Activated CD8-positive, alpha-beta T cell treated with anti-CD3 and anti-CD28 coated beads, Interleukin-2, amount 10 ng/mL, durations not matched to agents 7 days and 5 days (primary cell): ENCODE data around the gene ZNF485. TPM values are rescaled to one million over a fixed set of nuclear protein-coding genes. Genes with fewer than 3 reads are reported as not detected.
"Not testable (repeated sequence)": the region's sequence is repeated elsewhere in the genome, so short reads cannot be mapped to it uniquely, and the experiment has no call there.

ENCODE experiments used
- ATAC-seq: fragments of 150-1000 bp; cut with Tn5 transposase; one replicate; pipeline ENCODE4 v1.10.0; 2021; ENCODE audit warnings: moderate library complexity
- CTCF ChIA-PET: fragments of 350-600 bp; sonication (Branson Sonifier 250); formaldehyde crosslinking; loops from one replicate; lab custom pipeline; 2021; ENCODE audit warnings: antibody characterized with exemption; lab: Charles Lee
- POLR2A ChIA-PET: fragments of 350-600 bp; sonication (Branson Sonifier 250); formaldehyde crosslinking; loops from one replicate; lab custom pipeline; 2021; ENCODE audit warnings: antibody characterized with exemption; lab: Charles Lee
- DNase-seq: peaks from one replicate; pipeline ENCODE4 v3.0.0-alpha.2; 2020
- H3K27ac Mint-ChIP-seq: one replicate; pipeline ENCODE4 v1.8.0; 2021; ENCODE audit warnings: mild to moderate bottlenecking, mixed read lengths
- H3K27me3 Mint-ChIP-seq: one replicate; pipeline ENCODE4 v1.8.0; 2021; ENCODE audit warnings: low read depth, mixed read lengths
- H3K36me3 Mint-ChIP-seq: one replicate; pipeline ENCODE4 v1.8.0; 2021; ENCODE audit warnings: low read depth, mixed read lengths
- H3K4me1 Mint-ChIP-seq: one replicate; pipeline ENCODE4 v1.8.0; 2021; ENCODE audit warnings: low read depth, mixed read lengths
- H3K4me3 Mint-ChIP-seq: one replicate; pipeline ENCODE4 v1.8.0; 2021; ENCODE audit warnings: mild to moderate bottlenecking, mixed read lengths
- H3K9me3 Mint-ChIP-seq: one replicate; pipeline ENCODE4 v1.8.0; 2022; ENCODE audit warnings: mixed read lengths; ENCODE audit not compliant: insufficient read depth
- total RNA-seq, 2 experiments: library from RNA; stranded (reverse); gene quantifications; one replicate each; pipeline ENCODE4 v1.2.3, GENCODE V29; 2021

The ZNF485 gene
- total RNA-seq, 2 experiments from 2014 or later, result 4.7 to 4.8 TPM

- Mint-ChIP-seq H3K36me3 (peaks cover 77% of the 10 kb centered on the region), H3K4me1 (peaks cover 29% of the 10 kb centered on the region), H3K4me3 (no peak overlapping the region), H3K27ac (no peak overlapping the region), H3K9me3 (peaks cover 21% of the 10 kb centered on the region), H3K27me3 (no peaks in the 10 kb centered on the region)
- DNase-seq (no peak), ATAC-seq (no peak)
- CTCF ChIA-PET, result no interaction called here
- POLR2A ChIA-PET, result no interaction called here
Measured at GRCh38 chr10:43610636-43611035, 4.4 kb downstream of the ZNF485 start.

- no peaks in the 10 kb centered on the region for H3K27me3 Mint-ChIP-seq
- H3K27ac Mint-ChIP-seq, result no peak overlapping the region
- POLR2A ChIA-PET, result interaction anchor here (0.5 kb wide), 1 partner anchor 63 kb away, joined by 3 read pairs; no protein-coding TSS in a partner anchor
- DNase-seq (no peak), ATAC-seq (no peak)
- CTCF ChIA-PET, result interaction anchor here (0.6 kb wide), 1 partner anchor 10 kb away, joined by 3 read pairs; no protein-coding TSS in a partner anchor
- H3K9me3 Mint-ChIP-seq, result peaks cover 65% of the 10 kb centered on the region
- H3K4me3 Mint-ChIP-seq, result no peak overlapping the region
- H3K36me3 Mint-ChIP-seq, result peaks cover 63% of the 10 kb centered on the region
- H3K4me1 Mint-ChIP-seq, result peaks cover 1% of the 10 kb centered on the region
Measured at GRCh38 chr10:43616697-43617370, 10.6 kb downstream of the ZNF485 start.

- H3K27ac Mint-ChIP-seq, result no peak overlapping the region
- peaks cover 66% of the 10 kb centered on the region for H3K9me3 Mint-ChIP-seq
- no peaks in the 10 kb centered on the region for H3K27me3 Mint-ChIP-seq
- no peak overlapping the region for H3K4me3 Mint-ChIP-seq
- POLR2A ChIA-PET, result no interaction called here
- H3K36me3 Mint-ChIP-seq, result peaks cover 55% of the 10 kb centered on the region
- CTCF ChIA-PET, result no interaction called here
- DNase-seq (no peak), ATAC-seq (no peak)
- H3K4me1 Mint-ChIP-seq, result peaks cover 11% of the 10 kb centered on the region
Measured at GRCh38 chr10:43619368-43619767, 13.1 kb downstream of the ZNF485 start.

- Mint-ChIP-seq H3K9me3 (peaks cover 52% of the 10 kb centered on the region), H3K4me1 (peaks cover 11% of the 10 kb centered on the region), H3K27ac (no peak overlapping the region), H3K4me3 (no peak overlapping the region), H3K27me3 (no peaks in the 10 kb centered on the region), H3K36me3 (peaks cover 30% of the 10 kb centered on the region)
- CTCF ChIA-PET, result interaction anchor here (0.7 kb wide), 1 partner anchor 10 kb away, joined by 3 read pairs; no protein-coding TSS in a partner anchor
- DNase-seq (no peak), ATAC-seq (no peak)
- POLR2A ChIA-PET, result no interaction called here
Measured at GRCh38 chr10:43622038-43622437, 15.8 kb downstream of the ZNF485 start.

GRCh38 chr10:43623351-43623750, 17.1 kb downstream of the ZNF485 start:
- peaks cover 11% of the 10 kb centered on the region for H3K4me1 Mint-ChIP-seq
- DNase-seq (no peak), ATAC-seq (peak; percentile 72)
- peak overlapping the region; percentile 35 for H3K4me3 Mint-ChIP-seq
- H3K27me3 Mint-ChIP-seq, result no peaks in the 10 kb centered on the region
- ChIA-PET CTCF (no interaction called here), POLR2A (interaction anchor here (0.5 kb wide), 1 partner anchor 144 kb away, joined by 3 read pairs; no protein-coding TSS in a partner anchor)
- H3K27ac Mint-ChIP-seq, result peak overlapping the region; percentile 39
- peaks cover 42% of the 10 kb centered on the region for H3K9me3 Mint-ChIP-seq
- peaks cover 22% of the 10 kb centered on the region for H3K36me3 Mint-ChIP-seq

- Mint-ChIP-seq H3K36me3 (peaks cover 6% of the 10 kb centered on the region), H3K27me3 (no peaks in the 10 kb centered on the region), H3K27ac (no peak overlapping the region), H3K4me3 (no peak overlapping the region), H3K4me1 (peaks cover 6% of the 10 kb centered on the region), H3K9me3 (peaks cover 13% of the 10 kb centered on the region)
- ATAC-seq (no peak), DNase-seq (no peak)
- POLR2A ChIA-PET, result no interaction called here
- CTCF ChIA-PET, result no interaction called here
Measured at GRCh38 chr10:43627942-43628341, 21.7 kb downstream of the ZNF485 start.

GRCh38 chr10:43628956-43629355, 22.7 kb downstream of the ZNF485 start:
- CTCF ChIA-PET, result no interaction called here
- POLR2A ChIA-PET, result no interaction called here
- ATAC-seq (no peak), DNase-seq (no peak)
- Mint-ChIP-seq H3K4me1 (no peaks in the 10 kb centered on the region), H3K27ac (no peak overlapping the region), H3K27me3 (no peaks in the 10 kb centered on the region), H3K9me3 (peaks cover 5% of the 10 kb centered on the region), H3K36me3 (no peaks in the 10 kb centered on the region), H3K4me3 (no peak overlapping the region)

GRCh38 chr10:43635816-43636215, 29.6 kb downstream of the ZNF485 start:
- H3K36me3 Mint-ChIP-seq, POLR2A ChIA-PET, H3K4me1 Mint-ChIP-seq, H3K4me3 Mint-ChIP-seq, CTCF ChIA-PET, DNase-seq, ATAC-seq, H3K27me3 Mint-ChIP-seq, H3K27ac Mint-ChIP-seq: not testable (repeated sequence)
- H3K9me3 Mint-ChIP-seq, result peaks cover 36% of the 10 kb centered on the region

GRCh38 chr10:43640603-43641002, 34.4 kb downstream of the ZNF485 start:
- Mint-ChIP-seq H3K36me3 (peaks cover 29% of the 10 kb centered on the region), H3K4me3 (no peak overlapping the region), H3K27ac (no peak overlapping the region), H3K27me3 (peaks cover 4% of the 10 kb centered on the region), H3K9me3 (peaks cover 52% of the 10 kb centered on the region), H3K4me1 (no peaks in the 10 kb centered on the region)
- ChIA-PET POLR2A (no interaction called here), CTCF (no interaction called here)
- DNase-seq, result no peak
- no peak for ATAC-seq

GRCh38 chr10:43644252-43644651, 38.0 kb downstream of the ZNF485 start:
- peaks cover 21% of the 10 kb centered on the region for H3K4me1 Mint-ChIP-seq
- peaks cover 50% of the 10 kb centered on the region for H3K9me3 Mint-ChIP-seq
- H3K36me3 Mint-ChIP-seq, result peaks cover 54% of the 10 kb centered on the region
- no peak overlapping the region for H3K4me3 Mint-ChIP-seq
- ATAC-seq (no peak), DNase-seq (no peak)
- CTCF ChIA-PET, result no interaction called here
- H3K27ac Mint-ChIP-seq, result no peak overlapping the region
- no peaks in the 10 kb centered on the region for H3K27me3 Mint-ChIP-seq
- POLR2A ChIA-PET, result no interaction called here

GRCh38 chr10:43645866-43646265, 39.6 kb downstream of the ZNF485 start:
- H3K9me3 Mint-ChIP-seq, result peaks cover 50% of the 10 kb centered on the region
- H3K27me3 Mint-ChIP-seq, result peaks cover 8% of the 10 kb centered on the region
- ChIA-PET CTCF (no interaction called here), POLR2A (no interaction called here)
- peaks cover 54% of the 10 kb centered on the region for H3K36me3 Mint-ChIP-seq
- peaks cover 24% of the 10 kb centered on the region for H3K4me1 Mint-ChIP-seq
- no peak overlapping the region for H3K4me3 Mint-ChIP-seq
- DNase-seq (no peak), ATAC-seq (no peak)
- H3K27ac Mint-ChIP-seq, result no peak overlapping the region

- DNase-seq, result no peak
- Mint-ChIP-seq H3K27me3 (peaks cover 8% of the 10 kb centered on the region), H3K9me3 (peaks cover 41% of the 10 kb centered on the region), H3K36me3 (peaks cover 54% of the 10 kb centered on the region), H3K4me3 (peak overlapping the region; percentile 85), H3K27ac (no peak overlapping the region), H3K4me1 (peaks cover 24% of the 10 kb centered on the region)
- ChIA-PET POLR2A (no interaction called here), CTCF (interaction anchor here (0.6 to 2.0 kb wide), 3 partner anchors 10 to 33 kb away, joined by 3 to 5 read pairs (median 3); no protein-coding TSS in a partner anchor)
- ATAC-seq, result no peak
Measured at GRCh38 chr10:43647576-43647975, 41.3 kb downstream of the ZNF485 start.
